Endodermal cell (in vitro differentiated cells): ENCODE data around the gene NDUFB10. TPM values are rescaled to one million over a fixed set of nuclear protein-coding genes. Genes with fewer than 3 reads are reported as not detected.
"Not testable (repeated sequence)": the region's sequence is repeated elsewhere in the genome, so short reads cannot be mapped to it uniquely, and the experiment has no call there.

ENCODE experiments used
- DNase-seq: peaks from one replicate; pipeline ENCODE4 v3.0.0-alpha.2; 2017
- H3K27ac ChIP-seq: 2 replicates; pipeline ENCODE4 v1.5.1; 2013; ENCODE audit warnings: mild to moderate bottlenecking, low read depth, low read length, moderate library complexity
- H3K27me3 ChIP-seq: 2 replicates; pipeline ENCODE4 v1.6.1; 2013; ENCODE audit warnings: mild to moderate bottlenecking, low read length, moderate library complexity; ENCODE audit not compliant: insufficient read depth, control insufficient read depth, poor library complexity, severe bottlenecking
- H3K36me3 ChIP-seq: 2 replicates; pipeline ENCODE4 v1.7.0; 2013; ENCODE audit warnings: mild to moderate bottlenecking, low read length, moderate library complexity; ENCODE audit not compliant: control insufficient read depth, insufficient read depth
- H3K4me1 ChIP-seq: one replicate; pipeline ENCODE4 v1.7.0; 2013; ENCODE audit warnings: low read length; ENCODE audit not compliant: control insufficient read depth, insufficient read depth
- H3K4me3 ChIP-seq: 2 replicates; pipeline ENCODE4 v1.5.1; 2013; ENCODE audit warnings: mild to moderate bottlenecking, low read length, moderate library complexity
- H3K9ac ChIP-seq: 2 replicates; pipeline ENCODE4 v1.6.1; 2013; ENCODE audit warnings: mild to moderate bottlenecking, low read length, moderate library complexity; ENCODE audit not compliant: poor library complexity, severe bottlenecking; ENCODE audit errors: extremely low read depth
- H3K9me3 ChIP-seq: 2 replicates; pipeline ENCODE4 v1.6.1; 2013; ENCODE audit warnings: mild to moderate bottlenecking, low read length, moderate library complexity; ENCODE audit not compliant: control insufficient read depth
- H3K27ac Mint-ChIP-seq: 2 replicates; pipeline ENCODE4 v1.8.0; 2020; ENCODE audit warnings: mixed read lengths
- H3K27me3 Mint-ChIP-seq: 2 replicates; pipeline ENCODE4 v1.8.0; 2021; ENCODE audit warnings: mild to moderate bottlenecking, mixed read lengths; ENCODE audit not compliant: insufficient read depth
- H3K36me3 Mint-ChIP-seq: 2 replicates; pipeline ENCODE4 v1.8.0; 2020; ENCODE audit warnings: low read depth, mixed read lengths
- H3K4me1 Mint-ChIP-seq: 2 replicates; pipeline ENCODE4 v1.8.0; 2020; ENCODE audit warnings: mixed read lengths
- H3K4me3 Mint-ChIP-seq: 2 replicates; pipeline ENCODE4 v1.8.0; 2020; ENCODE audit warnings: mild to moderate bottlenecking, moderate library complexity, mixed read lengths
- H3K9me3 Mint-ChIP-seq: 2 replicates; pipeline ENCODE4 v1.8.0; 2020; ENCODE audit warnings: mild to moderate bottlenecking, mixed read lengths
- WGBS, 2 experiments: methylation state at CpG; one replicate each; pipeline versions ENCODE4 v1.1.5 to v1.1.7; 2013; ENCODE audit warnings: missing lambda C conversion rate in 2 of 2, mixed read lengths in 1 of 2; ENCODE audit not compliant: insufficient coverage in 1 of 2, insufficient read length in 1 of 2; 5-methylcytosine and 5-hydroxymethylcytosine counted together
- total RNA-seq, 2 donors: library from RNA; stranded (reverse); fragmentation: NEBNext Ultra II Directional in 1 of 2; extraction: Animal tissue kit (Norgen Biotek cat#: 25700) in 1 of 2; gene quantifications; 2 replicates in 1 of 2; 3 replicates in 1 of 2; pipeline ENCODE4 v1.2.1, GENCODE V29; 2021
- TF ChIP-seq, protein P1 (sequence below): fragments of 200-600 bp; sonication (generic); conservative IDR thresholded peaks from 2 replicates; pipeline ENCODE4 v1.5.0; 2021; ENCODE audit warnings: antibody characterized with exemption, mild to moderate bottlenecking

NDUFB10 gene
- total RNA-seq, 2 donors from 2014 or later = 167 to 192 TPM

DNA sequence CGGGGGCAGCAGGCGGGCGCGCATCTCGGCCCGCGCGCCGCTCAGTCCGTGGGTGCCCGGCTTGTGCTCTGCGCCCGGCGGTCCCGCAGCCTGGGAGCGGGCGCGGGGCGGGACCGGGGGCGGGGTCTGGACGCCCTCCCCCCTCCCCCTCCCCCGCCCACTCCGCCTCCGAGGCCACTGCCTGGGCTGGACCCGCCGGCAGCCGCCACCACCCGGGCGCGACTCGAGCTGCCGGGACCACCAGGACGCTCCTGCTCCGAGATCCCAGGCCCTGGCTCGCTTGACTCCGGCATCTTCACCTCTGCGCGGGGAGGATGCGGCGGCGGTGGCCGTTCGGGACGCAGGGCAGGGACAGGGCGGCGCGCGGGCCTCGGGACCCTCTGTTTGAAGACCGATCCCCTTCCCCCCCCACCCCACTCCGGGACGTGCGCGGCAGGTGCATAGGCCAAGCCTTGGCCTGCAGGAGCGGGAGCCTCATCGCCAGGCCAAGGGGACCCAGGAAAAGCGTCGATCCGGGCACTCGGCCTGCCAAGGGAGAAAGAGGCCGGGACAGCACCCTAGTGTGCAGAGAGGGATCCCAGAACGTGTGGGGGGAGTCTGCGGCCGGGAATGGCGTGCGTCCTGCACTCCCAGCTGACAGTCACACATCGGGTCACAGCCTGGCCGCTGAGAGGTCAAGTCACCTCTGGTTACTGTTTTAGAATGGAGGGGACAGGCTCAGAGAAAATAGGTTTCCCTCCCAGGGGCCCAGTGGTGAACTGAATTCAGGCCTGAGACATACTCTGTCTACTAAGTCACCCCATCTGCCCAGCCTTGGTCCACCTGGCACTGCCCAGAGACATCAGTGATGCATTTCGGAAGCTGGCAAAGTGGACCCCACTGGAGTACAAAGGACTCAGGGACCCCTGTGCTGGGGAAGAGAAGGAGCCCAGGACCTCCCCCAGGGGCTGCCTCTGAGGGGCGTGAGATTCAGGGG lies 40.7 kb upstream of the NDUFB10 start, which contains the start of gene HS3ST6:
Gene HS3ST6 (minus strand): TSS at position 65 of the 976 bp plus-strand sequence. CDS start 92 bp downstream, outside the sequence.
- Histone ChIP-seq H3K27ac (no peak within 1 kb of the TSS), H3K9ac (no peak within 1 kb of the TSS), H3K4me1 (no peaks in the 10 kb centered on the region), H3K9me3 (no peaks in the 10 kb centered on the region), H3K4me3 (no peak within 1 kb of the TSS), H3K27me3 (peaks cover 96% of the 10 kb centered on the region), H3K36me3 (no peaks in the 10 kb centered on the region)
- Mint-ChIP-seq H3K27me3 (peaks cover 86% of the 10 kb centered on the region), H3K9me3 (no peaks in the 10 kb centered on the region), H3K27ac (no peak within 1 kb of the TSS), H3K4me3 (peak within 1 kb of the TSS; percentile 25), H3K36me3 (no peaks in the 10 kb centered on the region), H3K4me1 (peaks cover 2% of the 10 kb centered on the region)
- peak; percentile 79 for DNase-seq
- TF ChIP-seq, protein P1, sequence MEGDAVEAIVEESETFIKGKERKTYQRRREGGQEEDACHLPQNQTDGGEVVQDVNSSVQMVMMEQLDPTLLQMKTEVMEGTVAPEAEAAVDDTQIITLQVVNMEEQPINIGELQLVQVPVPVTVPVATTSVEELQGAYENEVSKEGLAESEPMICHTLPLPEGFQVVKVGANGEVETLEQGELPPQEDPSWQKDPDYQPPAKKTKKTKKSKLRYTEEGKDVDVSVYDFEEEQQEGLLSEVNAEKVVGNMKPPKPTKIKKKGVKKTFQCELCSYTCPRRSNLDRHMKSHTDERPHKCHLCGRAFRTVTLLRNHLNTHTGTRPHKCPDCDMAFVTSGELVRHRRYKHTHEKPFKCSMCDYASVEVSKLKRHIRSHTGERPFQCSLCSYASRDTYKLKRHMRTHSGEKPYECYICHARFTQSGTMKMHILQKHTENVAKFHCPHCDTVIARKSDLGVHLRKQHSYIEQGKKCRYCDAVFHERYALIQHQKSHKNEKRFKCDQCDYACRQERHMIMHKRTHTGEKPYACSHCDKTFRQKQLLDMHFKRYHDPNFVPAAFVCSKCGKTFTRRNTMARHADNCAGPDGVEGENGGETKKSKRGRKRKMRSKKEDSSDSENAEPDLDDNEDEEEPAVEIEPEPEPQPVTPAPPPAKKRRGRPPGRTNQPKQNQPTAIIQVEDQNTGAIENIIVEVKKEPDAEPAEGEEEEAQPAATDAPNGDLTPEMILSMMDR = no peak
- 9 to 22% methylated on average over 15 to 60 of the region's 71 CpGs for WGBS, 2 experiments

DNA sequence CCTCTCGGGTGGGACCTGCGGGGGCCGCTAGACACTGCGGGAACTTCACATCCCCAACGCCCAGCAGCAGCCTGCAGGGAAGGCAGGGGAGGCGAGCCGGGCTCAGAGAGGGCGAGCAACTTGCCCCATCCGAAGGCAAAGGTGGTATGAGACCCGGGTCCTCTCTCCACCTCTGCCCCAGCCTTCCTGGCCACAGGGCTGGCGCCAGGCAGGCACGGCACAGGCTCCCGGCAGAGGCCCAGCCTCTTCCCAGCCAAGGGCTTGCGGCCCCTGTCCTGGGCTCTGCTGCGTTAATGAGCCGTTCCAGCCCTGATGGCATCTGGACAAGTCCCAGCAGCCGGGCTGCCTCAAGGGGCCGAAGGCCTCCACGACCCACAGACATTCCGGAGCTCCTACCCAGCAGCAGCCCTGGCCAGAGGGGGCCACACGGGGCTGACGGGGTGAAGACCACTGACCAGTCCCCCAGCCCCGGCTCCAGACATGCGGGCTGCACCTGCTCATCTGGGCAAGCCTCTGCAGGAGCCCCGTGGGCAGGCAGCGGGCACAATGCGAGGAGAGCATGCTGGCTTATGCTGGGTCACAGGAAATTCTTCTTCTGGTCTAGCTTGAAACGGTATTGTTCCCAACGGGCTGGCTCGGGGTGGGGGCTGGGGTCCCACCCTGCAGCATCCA lies 39.9 kb upstream of the NDUFB10 start:
- Mint-ChIP-seq H3K9me3 (no peaks in the 10 kb centered on the region), H3K4me3 (no peak overlapping the region), H3K4me1 (peaks cover 2% of the 10 kb centered on the region), H3K27ac (no peak overlapping the region), H3K36me3 (no peaks in the 10 kb centered on the region), H3K27me3 (peaks cover 91% of the 10 kb centered on the region)
- Histone ChIP-seq H3K9me3 (no peaks in the 10 kb centered on the region), H3K27me3 (peaks cover 96% of the 10 kb centered on the region), H3K27ac (no peak overlapping the region), H3K9ac (no peak overlapping the region), H3K36me3 (no peaks in the 10 kb centered on the region), H3K4me1 (no peaks in the 10 kb centered on the region), H3K4me3 (no peak overlapping the region)
- TF ChIP-seq, protein P1 = no peak
- DNase-seq = peak; percentile 69
- 48 to 57% methylated on average over 19 to 30 of the region's 30 CpGs for WGBS, 2 experiments

DNA sequence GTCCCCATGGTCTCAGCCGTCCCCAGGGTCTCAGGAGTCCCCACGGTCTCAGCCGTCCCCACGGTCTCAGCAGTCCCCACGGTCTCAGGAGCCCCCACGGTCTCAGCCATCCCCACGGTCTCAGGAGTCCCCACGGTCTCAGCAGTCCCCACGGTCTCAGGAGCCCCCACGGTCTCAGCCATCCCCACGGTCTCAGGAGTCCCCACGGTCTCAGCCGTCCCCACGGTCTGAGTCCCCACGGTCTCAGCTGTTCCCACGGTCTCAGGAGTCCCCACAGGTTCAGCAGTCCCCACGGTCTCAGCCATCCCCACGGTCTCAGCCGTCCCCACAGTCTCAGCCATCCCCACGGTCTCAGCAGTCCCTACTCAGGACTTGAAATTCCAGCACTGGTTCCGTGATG lies 39.2 kb upstream of the NDUFB10 start:
- not testable (repeated sequence) for H3K4me1 ChIP-seq, H3K4me3 Mint-ChIP-seq, H3K27ac ChIP-seq, H3K27ac Mint-ChIP-seq, H3K9ac ChIP-seq, H3K9me3 ChIP-seq, H3K4me3 ChIP-seq, DNase-seq, H3K36me3 ChIP-seq, H3K4me1 Mint-ChIP-seq, H3K9me3 Mint-ChIP-seq, H3K36me3 Mint-ChIP-seq
- WGBS, 2 experiments = 59 to 67% methylated on average over 13 to 21 of the region's 21 CpGs
- H3K27me3 Mint-ChIP-seq = peaks cover 92% of the 10 kb centered on the region
- H3K27me3 ChIP-seq = peaks cover 96% of the 10 kb centered on the region
